ENCODE results near the gene FLT4.

- TF ChIP-seq CTCF (conservative IDR thresholded peaks at IDR 0.05; ENCODE audit: low read length) (no peak), EZH2phosphoT487 (IDR thresholded peaks at IDR 0.05; ENCODE audit: borderline replicate concordance, low read depth, low read length) (no peak)
Observed at GRCh38 chr5:180630426-180630825, 19.0 kb downstream of the FLT4 start.
